Activated CD4-positive, alpha-beta T cell treated with anti-CD3 and anti-CD28 coated beads for 1 hour (primary cell): ENCODE data around the gene CRB2.

Source experiments
- DNase-seq: peaks from one replicate; pipeline ENCODE4 v3.0.0-alpha.2; 2020

The CRB2 gene

DNA sequence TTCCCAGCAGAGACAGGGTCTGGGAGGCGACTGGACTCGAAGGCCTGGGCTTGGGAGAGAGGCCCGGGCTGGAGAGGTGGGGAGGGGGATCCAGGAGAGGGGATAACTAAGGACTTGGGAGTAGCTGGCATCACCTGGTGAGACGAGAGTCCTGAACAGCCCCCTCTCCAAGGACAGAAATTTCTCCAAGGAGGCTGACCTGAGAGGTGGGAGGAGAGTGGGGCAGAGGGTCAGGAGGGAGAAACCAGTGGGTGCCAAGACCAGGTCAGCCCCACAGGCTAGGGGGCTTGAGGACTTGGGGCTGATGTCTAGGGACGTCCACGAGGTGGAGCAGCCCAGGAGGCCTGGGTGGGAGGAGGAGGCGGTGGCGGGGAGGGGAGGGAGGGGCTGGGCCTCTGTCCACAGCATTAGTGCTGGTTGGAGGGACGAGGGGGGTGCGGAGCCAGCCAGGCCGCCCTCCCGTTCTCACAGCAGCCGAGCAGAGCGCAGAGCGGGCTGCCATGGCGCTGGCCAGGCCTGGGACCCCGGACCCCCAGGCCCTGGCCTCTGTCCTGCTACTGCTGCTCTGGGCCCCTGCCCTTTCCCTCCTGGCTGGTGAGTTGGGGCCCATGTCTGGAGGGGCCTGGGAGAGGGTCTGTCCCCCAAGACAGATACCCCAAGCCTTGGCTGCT lies at the start of gene CRB2:
CRB2 (plus strand) TSS at position 437 of the 671 bp plus-strand sequence; CDS start at position 501, 64 bp downstream.
- DNase-seq, result no peak

DNA sequence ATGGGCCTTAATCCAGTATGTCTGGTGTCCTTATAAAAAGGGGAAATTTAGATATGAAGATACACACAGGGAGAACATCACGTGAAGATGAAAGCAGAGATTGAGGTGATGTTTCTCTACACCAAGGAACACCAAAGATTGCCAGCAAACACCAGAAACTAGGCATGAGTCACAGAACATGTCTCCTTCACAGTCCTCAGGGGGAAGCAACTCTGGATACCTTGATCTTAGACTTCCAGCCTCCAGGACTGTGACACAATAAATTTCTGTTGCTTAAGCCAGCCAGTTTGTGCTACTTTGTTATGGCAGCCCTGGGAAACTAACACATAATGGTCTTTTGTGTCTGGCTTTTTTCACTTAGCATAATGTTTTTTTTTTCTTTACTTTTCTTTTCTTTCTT lies 46.4 kb upstream of the CRB2 start:
- no peak for DNase-seq

DNA sequence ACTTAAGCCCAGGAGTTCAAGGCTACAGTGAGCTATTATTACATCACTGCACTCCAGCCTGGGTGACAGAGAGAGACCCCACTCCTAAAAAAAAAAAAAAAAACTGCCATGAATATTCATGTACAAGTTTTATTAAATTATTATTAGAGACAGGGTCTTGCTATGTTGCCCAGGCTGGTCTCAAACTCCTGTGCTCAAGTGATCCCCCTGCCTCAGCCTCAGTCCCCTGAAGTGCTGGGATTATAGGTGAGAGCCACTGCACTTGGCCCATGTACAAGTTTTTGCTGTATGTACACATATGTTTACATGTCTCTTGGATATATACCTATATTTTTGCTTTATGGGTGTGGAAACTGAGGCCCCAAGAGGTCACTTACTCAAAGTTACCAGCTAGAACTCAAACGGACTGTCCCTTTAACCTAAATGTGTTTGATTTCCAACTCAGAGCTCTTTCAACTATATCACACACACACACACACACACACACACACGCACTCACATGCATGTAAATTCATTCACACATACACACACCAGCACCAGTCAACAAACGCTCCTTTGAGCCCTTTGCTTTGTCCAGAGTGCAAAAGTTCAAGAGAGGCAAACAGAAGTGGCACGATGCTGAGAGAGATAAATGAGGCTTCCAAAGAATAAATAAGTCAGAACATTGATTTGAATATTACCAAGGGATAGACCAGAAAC lies 45.3 kb upstream of the CRB2 start:
- no peak for DNase-seq

DNA sequence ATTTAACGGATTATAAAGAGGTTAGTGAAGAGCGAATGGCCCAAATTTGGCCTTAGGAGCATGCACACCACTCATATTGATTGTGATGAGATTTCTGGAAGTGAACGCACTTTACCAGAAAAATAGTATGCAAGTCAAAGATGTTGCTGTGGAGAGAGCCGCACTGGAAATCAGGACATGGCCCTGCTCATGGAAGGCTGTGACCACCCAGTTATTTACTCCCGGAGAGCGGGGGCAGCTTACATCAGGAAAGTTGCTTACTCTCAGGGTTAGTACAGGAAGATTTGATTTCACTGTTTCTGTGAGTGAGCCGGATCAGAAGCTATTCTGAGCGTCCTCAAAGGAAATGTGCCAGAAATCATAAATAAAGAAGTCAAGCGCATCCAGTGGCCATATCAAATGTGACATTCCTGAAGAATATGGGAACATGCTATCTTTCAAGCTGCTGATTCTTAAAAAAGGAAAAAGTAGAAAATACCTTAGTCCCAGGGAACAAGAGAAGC lies 44.7 kb upstream of the CRB2 start:
- no peak for DNase-seq

DNA sequence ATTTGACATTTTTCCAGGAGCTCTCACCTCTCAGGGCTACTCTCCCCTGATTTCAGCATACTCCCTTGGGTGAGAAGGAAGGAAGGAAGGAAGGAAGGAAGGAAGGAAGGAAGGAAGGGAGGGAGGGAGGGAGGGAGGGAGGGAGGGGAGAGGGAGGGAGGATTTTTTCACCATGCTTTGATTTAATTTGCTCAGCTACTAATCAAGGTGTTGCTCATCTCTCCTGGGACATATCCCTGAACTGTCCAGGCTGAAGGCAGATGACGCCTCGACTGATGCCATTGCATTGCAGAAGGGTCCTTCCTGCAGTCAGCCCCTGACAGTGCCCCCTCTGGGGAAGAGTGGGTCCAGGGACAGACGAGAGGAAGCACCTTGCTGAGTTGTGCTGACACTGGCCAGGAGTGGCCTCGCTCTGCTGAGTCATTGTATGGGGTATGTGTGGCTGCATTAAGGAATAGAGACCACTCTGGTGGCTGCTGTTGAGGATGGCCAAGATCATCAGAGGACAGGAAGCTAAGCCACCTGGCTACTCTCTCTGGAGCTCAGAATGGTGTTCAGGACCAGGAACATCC lies 43.6 kb upstream of the CRB2 start:
- DNase-seq, result no peak

DNA sequence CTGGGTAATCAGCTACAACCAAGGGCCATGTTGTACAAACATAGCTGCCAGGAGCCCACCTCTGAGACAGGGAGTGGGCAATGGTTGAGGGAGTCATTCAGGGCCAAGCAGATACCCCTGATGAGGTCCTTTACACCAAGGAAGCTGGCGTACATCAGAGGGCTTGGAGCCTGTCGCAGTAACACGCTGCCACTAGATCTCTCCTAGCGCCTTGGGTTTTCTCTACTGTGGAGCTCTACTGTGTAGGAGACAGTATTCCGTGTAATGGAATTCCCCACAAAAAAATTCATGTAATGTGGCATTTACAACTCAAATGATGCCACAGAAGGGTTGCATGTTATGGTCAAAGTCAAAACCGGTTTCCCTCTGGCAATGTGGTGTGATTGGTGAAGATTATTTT lies 41.4 kb upstream of the CRB2 start:
- DNase-seq, result no peak

DNA sequence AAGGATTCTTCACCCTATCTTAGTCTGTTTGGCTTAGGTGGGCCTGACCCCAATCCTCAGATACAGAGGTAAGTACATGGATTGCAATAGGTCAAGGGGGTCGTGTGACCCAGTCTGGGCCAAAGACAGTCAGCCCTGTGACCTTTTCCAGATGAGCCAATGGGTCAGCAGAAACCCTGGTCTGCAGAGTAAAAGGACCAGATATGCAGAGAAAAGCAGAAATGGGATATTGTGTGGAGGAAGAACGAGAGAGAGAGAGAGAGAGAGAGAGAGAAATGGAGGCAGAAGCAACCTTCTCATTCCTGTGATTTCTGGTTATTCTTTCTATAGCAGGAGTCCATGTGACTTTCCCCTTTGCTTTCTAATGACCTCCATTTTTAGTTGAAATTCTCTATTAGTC lies 40.4 kb upstream of the CRB2 start:
- DNase-seq, result no peak

DNA sequence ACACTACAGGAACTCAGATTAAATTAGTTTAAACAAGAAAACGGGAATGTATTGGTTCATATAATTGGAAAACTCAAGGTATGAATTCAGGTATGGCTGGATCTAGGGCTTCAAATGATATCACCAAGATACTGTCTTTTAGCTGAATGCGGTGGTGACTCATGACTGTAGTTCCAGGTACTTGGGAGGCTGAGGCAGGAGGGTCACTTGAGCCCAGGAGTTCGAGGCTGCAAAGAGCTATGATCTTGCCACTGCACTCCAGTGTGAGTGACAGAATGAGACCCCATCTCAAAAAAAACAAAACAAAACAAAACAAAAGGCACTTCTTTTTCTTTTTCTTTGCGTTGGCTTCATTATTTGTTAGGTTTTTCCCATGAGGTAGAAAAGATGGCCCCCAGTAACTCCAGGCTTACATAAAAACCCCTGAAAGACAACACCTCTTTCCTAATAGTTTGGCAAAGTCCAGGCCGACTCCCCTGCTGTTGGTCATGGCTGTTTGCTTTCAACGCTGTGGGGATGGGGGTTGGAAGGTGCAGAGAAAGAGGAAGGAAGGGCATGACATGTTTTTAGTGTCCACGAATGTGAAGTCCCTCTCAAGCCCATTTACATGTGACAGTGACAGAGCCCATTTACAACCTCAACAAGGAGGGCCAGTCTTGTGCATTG lies 39.8 kb upstream of the CRB2 start:
- DNase-seq, result no peak

DNA sequence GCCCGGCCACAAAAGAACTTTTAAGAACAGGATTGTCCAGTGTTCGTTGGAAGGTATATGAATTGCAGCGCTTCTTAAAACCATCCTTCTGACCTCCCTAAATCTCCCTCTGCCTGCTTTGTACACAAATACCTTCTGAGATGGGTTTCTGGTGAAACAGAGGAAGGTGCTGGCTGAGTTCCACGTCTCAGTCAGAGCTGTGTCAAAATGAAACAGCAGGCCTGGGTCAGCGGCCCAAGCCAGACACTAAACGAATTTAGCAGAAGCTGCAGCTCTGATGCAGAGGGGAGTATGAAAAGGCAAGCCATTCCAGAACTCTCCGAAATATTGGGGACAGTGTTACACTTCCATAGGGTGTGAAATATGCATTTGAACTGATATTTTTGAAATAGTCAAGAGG lies 37.8 kb upstream of the CRB2 start:
- no peak for DNase-seq

DNA sequence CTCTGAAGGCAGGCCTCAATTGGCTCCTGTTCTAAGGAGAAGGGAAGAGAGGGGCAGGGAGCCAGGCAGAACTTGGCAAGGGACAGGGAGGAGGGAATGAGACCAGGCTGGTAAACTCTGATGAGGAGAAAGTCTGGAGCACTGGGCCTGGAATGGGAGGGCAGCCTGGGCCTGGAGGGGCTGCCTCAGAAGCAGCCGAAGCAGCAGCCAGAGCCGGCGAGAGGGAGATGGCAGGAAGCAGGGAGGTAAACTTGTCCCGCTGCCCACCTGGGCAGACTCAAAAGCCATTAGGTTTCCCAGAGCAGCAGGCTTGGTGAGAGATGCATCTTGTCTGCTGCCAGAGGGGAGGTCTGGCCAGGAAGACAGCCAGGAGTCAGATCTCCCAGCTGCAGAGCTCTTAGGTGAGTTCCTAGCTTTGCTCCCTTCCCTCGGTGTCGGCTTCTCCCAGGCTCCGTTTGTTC lies 37.0 kb upstream of the CRB2 start:
- DNase-seq, result no peak

DNA sequence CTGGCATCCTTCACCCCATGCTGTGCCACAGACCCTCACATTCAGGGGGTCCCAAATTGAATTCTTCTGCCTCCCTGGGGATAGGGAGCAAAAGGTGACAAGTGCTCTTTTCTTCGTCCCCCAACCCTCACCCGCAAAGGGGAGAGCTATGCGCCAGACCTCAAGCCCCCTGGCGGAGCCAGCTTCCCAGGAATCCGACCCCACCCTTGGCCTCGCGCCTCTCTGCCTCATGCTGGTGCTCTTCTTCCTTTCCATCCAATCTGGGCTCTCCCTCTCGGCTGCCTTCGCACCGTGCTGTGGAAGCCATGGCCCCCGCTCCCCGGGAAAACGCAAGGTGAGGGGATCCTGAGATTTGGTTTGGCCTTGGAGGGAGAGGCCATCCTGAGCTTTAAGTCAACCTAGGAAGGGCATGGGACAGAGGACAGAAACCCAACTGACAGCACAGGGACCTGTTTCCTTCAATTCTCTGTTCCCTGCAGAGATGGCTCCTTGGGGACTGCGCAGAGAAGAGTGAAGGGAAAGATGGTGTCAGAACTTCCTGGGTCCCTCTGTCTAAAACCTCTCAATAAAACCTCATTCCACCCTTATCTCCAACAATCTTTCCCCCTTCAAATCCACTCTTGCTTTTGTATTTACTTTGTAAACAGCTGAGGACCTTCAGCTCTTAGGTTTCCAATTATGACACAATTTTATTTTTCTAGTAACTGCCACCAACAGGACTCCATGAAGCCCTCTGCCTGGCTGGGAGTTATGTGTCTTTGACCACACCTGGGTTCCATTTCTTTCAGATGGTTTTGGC lies 36.3 kb upstream of the CRB2 start:
- DNase-seq, result no peak

DNA sequence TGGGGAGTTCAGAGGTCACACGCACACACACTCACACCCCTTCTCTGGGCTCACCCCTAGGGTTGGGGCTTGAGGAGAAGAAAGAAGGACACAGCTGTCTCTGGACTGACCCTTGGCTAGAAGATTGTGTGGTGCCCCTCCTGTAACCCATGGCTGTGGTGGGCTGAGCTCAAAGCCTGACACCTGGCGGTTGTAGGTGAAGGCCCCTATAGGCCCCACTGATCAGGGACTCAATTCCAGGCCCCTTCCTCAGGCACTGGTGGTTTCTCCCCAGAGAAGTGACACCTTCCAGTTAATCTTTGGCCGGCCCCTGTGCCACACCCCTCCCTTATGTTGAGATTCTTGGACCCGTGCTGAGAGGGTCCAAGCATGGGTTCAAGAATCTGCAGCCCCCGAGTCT lies 35.2 kb upstream of the CRB2 start:
- no peak for DNase-seq

DNA sequence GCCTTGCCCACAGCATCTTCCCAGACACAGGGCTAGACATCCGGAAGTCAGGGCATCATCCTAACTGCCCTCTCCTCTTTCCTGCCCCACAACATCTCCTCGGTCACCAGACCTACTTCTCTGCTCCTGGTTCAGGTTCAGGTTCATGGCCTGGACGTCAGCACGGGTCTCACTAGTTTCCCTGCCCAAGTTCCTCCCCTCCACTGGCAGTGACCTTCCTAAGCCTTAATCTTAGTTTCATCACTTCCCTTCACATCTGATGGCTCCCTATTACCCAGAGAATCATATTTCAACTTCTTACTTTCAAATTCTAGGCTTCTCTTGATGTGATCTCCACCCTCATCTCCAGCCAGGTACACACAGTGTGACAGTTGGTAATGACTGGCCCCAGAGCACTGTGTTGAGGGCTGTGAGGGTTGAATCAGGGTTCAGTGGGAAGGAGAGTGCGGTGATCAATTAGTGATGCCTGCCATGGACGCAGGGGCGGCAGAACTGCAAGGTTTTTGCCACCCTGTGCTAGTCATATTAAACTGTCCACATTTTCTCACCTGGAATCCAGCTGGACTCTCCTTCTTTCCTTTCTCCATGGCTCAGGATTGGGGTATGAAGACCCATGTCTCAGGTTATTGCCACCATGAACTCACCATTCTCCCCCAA lies 34.3 kb upstream of the CRB2 start:
- DNase-seq, result no peak

DNA sequence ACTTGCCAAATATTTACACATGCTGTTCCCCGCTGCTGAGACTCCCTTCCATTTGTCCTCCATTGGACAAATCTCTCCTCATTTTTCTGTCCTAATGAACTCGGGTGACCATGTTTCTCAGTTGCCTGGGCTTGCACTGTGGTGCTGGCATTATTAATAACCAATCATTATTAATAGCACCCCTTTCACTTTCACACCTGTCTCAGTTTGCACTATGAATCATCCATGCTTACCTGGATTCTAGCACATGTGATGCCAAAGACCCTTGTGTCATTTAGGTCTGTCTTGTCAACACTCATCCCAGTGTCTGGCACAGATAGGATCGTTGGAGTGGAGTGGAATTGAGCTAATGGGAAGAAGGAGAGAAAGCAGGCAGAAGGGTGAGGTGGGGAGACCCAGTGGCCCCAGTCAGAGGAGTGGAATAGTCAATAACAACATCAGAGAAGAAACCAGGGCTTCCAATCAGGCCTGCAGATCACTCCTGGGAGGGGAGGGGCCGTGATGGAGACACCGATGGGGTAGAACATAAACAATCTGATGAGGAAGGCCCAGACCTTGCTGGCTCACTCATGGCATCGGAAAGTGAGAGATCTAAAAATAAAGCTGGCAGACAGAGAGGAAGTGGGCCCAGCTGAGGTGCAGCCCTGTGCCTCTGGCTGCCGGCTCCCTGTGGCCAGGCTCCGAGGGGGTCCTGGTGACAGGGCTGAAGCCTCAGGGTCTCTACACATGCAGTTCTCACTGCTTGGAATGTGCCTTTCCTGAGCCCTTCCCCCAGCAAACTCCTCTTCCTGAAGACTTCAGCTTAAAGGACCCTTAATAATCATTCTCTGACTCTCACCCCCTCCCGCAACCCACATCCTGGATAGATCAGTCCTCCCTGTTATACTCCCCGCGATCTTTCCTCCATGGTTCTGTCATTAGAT lies 33.5 kb upstream of the CRB2 start:
- peak; percentile 38 for DNase-seq

DNA sequence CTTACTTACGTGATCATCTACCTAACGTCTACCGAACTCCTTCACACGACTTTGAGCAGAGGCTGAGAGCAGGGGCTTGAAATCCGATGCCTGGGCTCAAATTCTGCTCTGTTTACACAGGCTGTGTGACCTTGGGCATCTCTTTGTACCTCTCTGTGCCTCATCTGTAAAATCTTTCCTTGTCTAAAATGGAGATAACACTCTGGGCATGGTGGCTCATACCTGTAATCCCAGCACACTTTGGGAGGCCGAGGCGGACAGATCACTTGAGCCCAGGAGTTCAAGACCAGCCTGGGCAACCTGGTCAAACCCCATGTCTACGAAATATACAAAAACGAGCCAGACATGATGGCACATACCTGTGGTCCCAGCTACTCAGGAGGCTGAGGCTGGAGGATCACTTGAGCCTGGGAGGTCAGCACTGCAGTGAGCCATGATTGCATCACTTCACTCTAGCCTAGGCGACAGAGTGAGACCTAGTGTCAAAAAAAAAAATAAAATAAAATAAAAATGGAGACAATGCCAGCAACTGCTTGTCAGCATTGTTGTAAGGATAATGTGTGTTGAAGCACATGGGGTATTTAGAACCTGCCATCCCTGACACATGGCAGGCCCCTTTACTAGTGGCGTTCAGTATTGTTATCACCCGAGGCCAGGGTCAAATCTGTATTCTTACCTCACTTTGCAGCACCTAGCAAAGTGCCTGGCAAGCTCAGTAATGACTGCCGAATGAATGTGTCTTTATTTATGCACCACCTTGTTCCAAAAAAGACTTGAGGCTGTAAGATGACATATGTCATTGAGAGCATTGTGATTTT lies 32.6 kb upstream of the CRB2 start:
- DNase-seq, result no peak

DNA sequence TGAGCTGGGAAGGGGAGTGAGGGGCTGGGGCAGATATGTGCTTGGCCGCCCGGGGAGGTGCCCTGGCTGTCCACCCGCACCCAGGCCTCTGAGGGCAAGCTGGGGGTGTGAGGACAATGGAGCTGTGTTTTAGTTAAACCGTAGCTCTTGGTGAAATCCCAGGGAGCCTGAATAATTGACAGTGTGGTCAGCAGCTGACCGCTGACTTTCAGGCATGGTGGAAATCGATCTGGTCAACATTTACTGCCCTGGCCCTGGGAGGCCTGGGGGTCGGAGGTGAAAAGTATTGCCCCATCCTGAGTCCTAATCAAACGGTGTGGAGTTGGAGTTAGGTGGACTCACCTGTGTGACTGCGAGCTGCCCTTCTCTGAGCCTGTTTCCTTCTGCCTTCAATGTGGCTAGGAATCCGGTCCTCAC lies 31.2 kb upstream of the CRB2 start:
- no peak for DNase-seq

DNA sequence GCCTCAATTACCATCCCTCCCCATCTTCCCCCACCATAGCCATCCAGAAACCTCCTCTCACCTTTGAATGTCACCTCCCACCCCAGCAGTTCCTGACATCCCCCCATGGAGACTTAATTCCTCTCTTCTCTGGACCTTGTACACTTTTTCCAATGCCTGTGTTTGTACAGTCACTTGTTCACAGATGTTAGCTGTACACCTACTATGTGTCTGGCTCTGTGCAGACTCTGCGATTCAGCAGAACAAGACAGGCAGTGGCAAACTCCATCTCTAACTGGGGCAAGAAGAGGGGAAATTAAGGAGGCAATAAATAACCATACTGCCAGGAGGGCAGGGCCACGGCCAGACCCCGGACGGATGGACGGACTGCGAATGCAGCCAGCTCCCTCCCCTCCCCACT lies 29.8 kb upstream of the CRB2 start:
- no peak for DNase-seq

DNA sequence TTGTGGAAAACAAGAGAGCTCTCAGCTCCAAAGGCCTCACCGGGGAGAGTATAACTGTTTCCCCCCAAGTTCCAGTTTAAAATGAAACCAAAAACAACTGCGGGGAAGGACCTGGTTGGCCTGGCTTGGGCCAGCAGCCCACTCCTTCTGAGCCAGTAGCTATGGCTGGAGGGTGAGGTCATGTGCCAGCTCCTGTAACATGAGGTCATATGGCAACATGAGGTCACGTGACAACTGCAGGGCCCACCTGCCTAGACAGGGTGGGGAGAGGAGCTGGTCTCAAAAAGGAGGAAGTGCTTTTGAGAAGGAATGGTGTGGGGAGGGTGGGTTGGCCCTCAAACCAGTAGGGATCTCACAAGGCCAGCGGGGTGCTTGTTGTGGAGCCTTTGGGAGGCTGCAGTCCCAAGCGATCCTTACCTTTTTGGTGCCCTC lies 29.3 kb upstream of the CRB2 start:
- no peak for DNase-seq

DNA sequence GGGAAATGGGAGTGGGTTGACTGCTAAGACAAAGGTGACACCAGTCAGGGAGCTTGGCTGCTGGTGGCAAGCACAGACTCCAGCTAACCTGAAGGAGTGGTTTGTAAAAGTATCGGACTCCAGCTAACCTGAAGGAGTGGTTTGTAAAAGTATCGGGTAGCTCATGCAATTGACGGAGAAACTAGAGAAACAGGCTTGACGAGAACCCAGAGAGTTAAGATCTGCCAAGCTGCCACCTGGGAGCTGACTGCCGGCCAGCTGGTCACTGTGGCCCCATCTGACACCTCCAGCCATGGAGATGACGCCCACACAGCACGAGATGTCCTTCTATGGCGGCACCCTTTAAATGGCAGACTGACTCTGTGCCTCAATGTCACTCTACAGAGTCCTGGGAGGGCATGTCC lies 28.3 kb upstream of the CRB2 start:
- no peak for DNase-seq

DNA sequence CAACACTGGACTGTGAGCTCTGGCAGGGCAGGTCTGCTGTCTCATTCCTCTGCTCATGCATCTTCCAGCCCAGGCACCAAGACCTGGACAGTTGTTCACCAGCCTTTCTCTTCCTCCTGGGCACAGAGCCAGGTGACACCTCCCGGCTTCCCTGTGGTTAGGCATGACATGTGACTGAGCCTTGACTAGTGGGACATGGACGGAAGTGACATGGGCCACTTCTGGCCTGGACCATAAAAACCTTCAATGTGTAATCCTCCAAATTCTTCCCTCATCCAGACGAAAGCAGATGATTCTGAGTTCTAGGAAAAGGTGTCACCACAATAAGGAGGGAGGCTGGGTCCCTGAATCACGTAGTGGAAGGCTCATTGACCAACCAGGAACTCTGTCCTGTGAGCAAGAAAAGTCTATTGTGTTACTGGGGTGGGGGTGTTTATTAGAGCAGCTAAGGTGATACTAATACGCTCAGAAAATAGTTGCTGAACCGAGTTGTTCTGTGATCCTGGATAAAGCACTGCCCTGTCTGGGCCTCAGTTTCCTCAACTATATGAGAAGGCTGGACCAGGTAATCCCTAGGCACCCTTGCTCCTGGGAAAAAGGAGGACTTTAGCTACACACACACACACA lies 26.6 kb upstream of the CRB2 start:
- no peak for DNase-seq
